H9 (cell line): Measurements from ENCODE around the gene MAML1. TPM values are rescaled to one million over a fixed set of nuclear protein-coding genes. Genes with fewer than 3 reads are reported as not detected.
A peak's percentile ranks its signal among the peaks of the same experiment; 100 is the strongest.

Experiments used
- DNase-seq: peaks from one replicate; pipeline ENCODE4 v3.0.0-alpha.2; 2017
- H2AFZ ChIP-seq: one replicate; pipeline ENCODE4 v1.6.1; 2013; ENCODE audit warnings: mild to moderate bottlenecking, low read length, control low read depth, moderate library complexity
- H2AK5ac ChIP-seq: 2 replicates; pipeline ENCODE4 v1.6.1; 2013; ENCODE audit warnings: low read length, control low read depth, mixed read lengths; ENCODE audit not compliant: insufficient read length
- H2BK120ac ChIP-seq: one replicate; pipeline ENCODE4 v1.6.1; 2013; ENCODE audit warnings: low read depth, mild to moderate bottlenecking, low read length, control low read depth, inconsistent platforms; ENCODE audit not compliant: poor library complexity, severe bottlenecking
- H2BK12ac ChIP-seq: 2 replicates; pipeline ENCODE4 v1.6.1; 2013; ENCODE audit warnings: low read length, control low read depth, mixed read lengths, low read depth; ENCODE audit not compliant: insufficient read length
- H2BK15ac ChIP-seq: 2 replicates; pipeline ENCODE4 v1.6.1; 2013; ENCODE audit warnings: low read depth, low read length, control low read depth
- H2BK20ac ChIP-seq: one replicate; pipeline ENCODE4 v1.6.1; 2013; ENCODE audit warnings: low read depth, mild to moderate bottlenecking, low read length, control low read depth, inconsistent platforms; ENCODE audit not compliant: poor library complexity, severe bottlenecking
- H2BK5ac ChIP-seq: 2 replicates; pipeline ENCODE4 v1.6.1; 2013; ENCODE audit warnings: low read length, control low read depth, mixed read lengths; ENCODE audit not compliant: insufficient read length
- H3K14ac ChIP-seq: 2 replicates; pipeline ENCODE4 v1.6.1; 2013; ENCODE audit warnings: low read length, control low read depth; ENCODE audit not compliant: insufficient read depth
- H3K18ac ChIP-seq: 2 replicates; pipeline ENCODE4 v1.6.1; 2013; ENCODE audit warnings: low read depth, mild to moderate bottlenecking, mixed read lengths, low read length, control low read depth; ENCODE audit not compliant: insufficient read length
- H3K23ac ChIP-seq: 2 replicates; pipeline ENCODE4 v1.6.1; 2013; ENCODE audit warnings: low read length, control low read depth, mixed read lengths, low read depth; ENCODE audit not compliant: insufficient read length
- H3K23me2 ChIP-seq: 2 replicates; pipeline ENCODE4 v1.6.1; 2013; ENCODE audit warnings: low read depth, mild to moderate bottlenecking, mixed read lengths, low read length, control low read depth; ENCODE audit not compliant: insufficient read length, poor library complexity, severe bottlenecking
- H3K27ac ChIP-seq: 2 replicates; pipeline ENCODE4 v1.5.1; 2013; ENCODE audit warnings: low read length, control low read depth, mixed read lengths, low read depth; ENCODE audit not compliant: insufficient read length
- H3K27me3 ChIP-seq: 2 replicates; pipeline ENCODE4 v1.6.1; 2013; ENCODE audit warnings: low read length, control low read depth, inconsistent platforms; ENCODE audit not compliant: insufficient read depth
- H3K4ac ChIP-seq: 2 replicates; pipeline ENCODE4 v1.6.1; 2013; ENCODE audit warnings: low read depth, mild to moderate bottlenecking, control low read depth, inconsistent platforms, low read length, moderate library complexity
- H3K4me1 ChIP-seq: 2 replicates; pipeline ENCODE4 v1.6.1; 2013; ENCODE audit warnings: low read length, control low read depth, inconsistent platforms; ENCODE audit not compliant: insufficient read depth
- H3K4me2 ChIP-seq: 2 replicates; pipeline ENCODE4 v1.6.1; 2013; ENCODE audit warnings: low read length, control low read depth, mixed read lengths; ENCODE audit not compliant: insufficient read length, insufficient read depth
- H3K56ac ChIP-seq: 2 replicates; pipeline ENCODE4 v1.6.1; 2013; ENCODE audit warnings: low read depth, mild to moderate bottlenecking, mixed read lengths, low read length, control low read depth; ENCODE audit not compliant: insufficient read length
- H3K79me1 ChIP-seq: 2 replicates; pipeline ENCODE4 v1.6.1; 2013; ENCODE audit warnings: low read depth, mild to moderate bottlenecking, moderate library complexity, low read length, control low read depth, inconsistent platforms; ENCODE audit not compliant: insufficient read depth, poor library complexity, severe bottlenecking
- H3K79me2 ChIP-seq: 2 replicates; pipeline ENCODE4 v1.6.1; 2013; ENCODE audit warnings: low read length, control low read depth, inconsistent platforms; ENCODE audit not compliant: insufficient read depth
- H3K9ac ChIP-seq: 2 replicates; pipeline ENCODE4 v1.6.1; 2013; ENCODE audit warnings: low read length, control low read depth, mixed read lengths; ENCODE audit not compliant: insufficient read length; ENCODE audit errors: extremely low read depth
- H3K9me3 ChIP-seq: one replicate; pipeline ENCODE4 v1.6.1; 2013; ENCODE audit warnings: low read depth, low read length, inconsistent platforms; ENCODE audit not compliant: control insufficient read depth
- H3T11ph ChIP-seq: one replicate; pipeline ENCODE4 v1.6.1; 2013; ENCODE audit warnings: mild to moderate bottlenecking, low read length, control low read depth, inconsistent platforms
- H4K20me1 ChIP-seq: one replicate; pipeline ENCODE4 v1.6.1; 2013; ENCODE audit not compliant: control insufficient read depth, insufficient read length, insufficient read depth
- H4K5ac ChIP-seq: 2 replicates; pipeline ENCODE4 v1.6.1; 2013; ENCODE audit warnings: low read depth, mild to moderate bottlenecking, mixed read lengths, low read length, control low read depth; ENCODE audit not compliant: insufficient read length
- H4K8ac ChIP-seq: replicated peaks from 2 replicates; pipeline ENCODE4 v1.6.1; 2013; ENCODE audit warnings: low read length, control low read depth, mixed read lengths, low read depth; ENCODE audit not compliant: insufficient read length
- H4K91ac ChIP-seq: 2 replicates; pipeline ENCODE4 v1.6.1; 2013; ENCODE audit warnings: low read depth, mild to moderate bottlenecking, moderate library complexity, mixed read lengths, low read length, control low read depth; ENCODE audit not compliant: insufficient read length
- H3K27ac Mint-ChIP-seq, 3 experiments: 2 replicates in 2 of 3; 3 replicates in 1 of 3; pipeline ENCODE4 v1.8.0; 2020 to 2021; ENCODE audit warnings: mixed read lengths in 3 of 3, mild to moderate bottlenecking in 1 of 3, moderate library complexity in 1 of 3
- H3K27me3 Mint-ChIP-seq: 2 replicates; pipeline ENCODE4 v1.8.0; 2021; ENCODE audit warnings: low read depth, mild to moderate bottlenecking, moderate library complexity, mixed read lengths
- H3K36me3 Mint-ChIP-seq, 3 experiments: 2 replicates in 2 of 3; 3 replicates in 1 of 3; pipeline ENCODE4 v1.8.0; 2020 to 2021; ENCODE audit warnings: low read depth in 3 of 3, mixed read lengths in 3 of 3; ENCODE audit not compliant: insufficient read depth in 1 of 3
- H3K4me1 Mint-ChIP-seq, 2 experiments: 2 replicates each; pipeline ENCODE4 v1.8.0; 2020; ENCODE audit warnings: mixed read lengths in 2 of 2
- H3K4me3 Mint-ChIP-seq, 2 experiments: 2 replicates in 1 of 2; 3 replicates in 1 of 2; pipeline ENCODE4 v1.8.0; 2020 to 2021; ENCODE audit warnings: mild to moderate bottlenecking in 2 of 2, mixed read lengths in 2 of 2, moderate library complexity in 1 of 2
- H3K9me3 Mint-ChIP-seq, 2 experiments: 2 replicates in 1 of 2; 3 replicates in 1 of 2; pipeline ENCODE4 v1.8.0; 2020; ENCODE audit warnings: mild to moderate bottlenecking in 2 of 2, mixed read lengths in 2 of 2, moderate library complexity in 1 of 2
- WGBS: extraction: QIAGEN DNeasy Blood & Tissue Kit; methylation state at CpG from one replicate; pipeline ENCODE4 v1.1.7; 2013; ENCODE audit warnings: missing lambda C conversion rate, low lambda C conversion rate, mixed read lengths; ENCODE audit not compliant: insufficient read length; ENCODE audit errors: extremely low coverage; 5-methylcytosine and 5-hydroxymethylcytosine counted together
- total RNA-seq: library from RNA; stranded (reverse); gene quantifications from 2 replicates; pipeline ENCODE4 v1.2.1, GENCODE V29; 2021
- TF ChIP-seq, protein P1 (sequence below): fragments of 200-600 bp; sonication (generic); conservative IDR thresholded peaks from 3 replicates; pipeline ENCODE4 v1.8.0; 2021; ENCODE audit warnings: antibody characterized with exemption, mild to moderate bottlenecking

Gene MAML1
- total RNA-seq, 1 experiment from 2014 or later = 50.8 TPM

GRCh38 chr5:179803651-179804554, 71.3 kb downstream of the MAML1 start:
- Histone ChIP-seq H2AFZ (no peak overlapping the region), H3K79me1 (peaks cover 5% of the 10 kb centered on the region), H3K79me2 (no peaks in the 10 kb centered on the region; the same call in 1 of the 2 replicates), H3K4me2 (no peak overlapping the region), H3T11ph (no peak overlapping the region), H2BK120ac (no peak overlapping the region), H3K14ac (no peak overlapping the region), H3K9me3 (no peaks in the 10 kb centered on the region), H3K27me3 (no peaks in the 10 kb centered on the region), H4K5ac (no peak overlapping the region), H3K4ac (no peak overlapping the region), H4K91ac (no peak overlapping the region), H3K23me2 (peaks cover 5% of the 10 kb centered on the region), H2BK12ac (no peak overlapping the region), H3K4me1 (no peaks in the 10 kb centered on the region), H3K27ac (no peak overlapping the region), H2BK5ac (no peak overlapping the region), H2AK5ac (no peak overlapping the region), H3K9ac (no peak overlapping the region), H4K8ac (no peak overlapping the region), H2BK20ac (no peak overlapping the region), H3K56ac (no peak overlapping the region), H2BK15ac (no peak overlapping the region), H3K23ac (no peak overlapping the region), H4K20me1 (no peaks in the 10 kb centered on the region), H3K18ac (no peak overlapping the region)
- no peak for DNase-seq
- Mint-ChIP-seq H3K9me3 (no peaks in the 10 kb centered on the region), H3K4me1 (peaks cover 28 to 39% of the 10 kb centered on the region in 2 experiments), H3K4me3 (peak overlapping the region; percentile 78 to 87; a peak in 4 of 5 replicates), H3K27me3 (no peaks in the 10 kb centered on the region), H3K27ac (0 out of 7 replicates have a peak overlapping the region, but pooled peaks of 1 of the 3 experiments have one; percentile 68), H3K36me3 (peaks cover 14 to 26% (median 21%) of the 10 kb centered on the region in 3 experiments; a peak in 6 of 7 replicates)
- TF ChIP-seq, protein P1, sequence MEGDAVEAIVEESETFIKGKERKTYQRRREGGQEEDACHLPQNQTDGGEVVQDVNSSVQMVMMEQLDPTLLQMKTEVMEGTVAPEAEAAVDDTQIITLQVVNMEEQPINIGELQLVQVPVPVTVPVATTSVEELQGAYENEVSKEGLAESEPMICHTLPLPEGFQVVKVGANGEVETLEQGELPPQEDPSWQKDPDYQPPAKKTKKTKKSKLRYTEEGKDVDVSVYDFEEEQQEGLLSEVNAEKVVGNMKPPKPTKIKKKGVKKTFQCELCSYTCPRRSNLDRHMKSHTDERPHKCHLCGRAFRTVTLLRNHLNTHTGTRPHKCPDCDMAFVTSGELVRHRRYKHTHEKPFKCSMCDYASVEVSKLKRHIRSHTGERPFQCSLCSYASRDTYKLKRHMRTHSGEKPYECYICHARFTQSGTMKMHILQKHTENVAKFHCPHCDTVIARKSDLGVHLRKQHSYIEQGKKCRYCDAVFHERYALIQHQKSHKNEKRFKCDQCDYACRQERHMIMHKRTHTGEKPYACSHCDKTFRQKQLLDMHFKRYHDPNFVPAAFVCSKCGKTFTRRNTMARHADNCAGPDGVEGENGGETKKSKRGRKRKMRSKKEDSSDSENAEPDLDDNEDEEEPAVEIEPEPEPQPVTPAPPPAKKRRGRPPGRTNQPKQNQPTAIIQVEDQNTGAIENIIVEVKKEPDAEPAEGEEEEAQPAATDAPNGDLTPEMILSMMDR = no peak
- WGBS = no CpG with 5 or more reads among the region's 18 CpGs
